Caco-2 (cell line): ENCODE results near the gene NRXN3. TPM values are rescaled to one million over a fixed set of nuclear protein-coding genes. Genes with fewer than 3 reads are reported as not detected.

Source experiments
- BruUV-seq: library from RNA; stranded (reverse); fragments of 400-500 nt; replicated peaks from 2 replicates; lab custom pipeline; 2021; lab: Mats Ljungman, UMichigan
- CTCF ChIA-PET: fragments of 300-600 bp; sonication (Branson Sonifier 250); formaldehyde crosslinking; loops from one replicate; lab custom pipeline; 2022; ENCODE audit warnings: antibody characterized with exemption; lab: Charles Lee
- POLR2A ChIA-PET: fragments of 300-600 bp; sonication (Branson Sonifier 250); formaldehyde crosslinking; loops from one replicate; lab custom pipeline; 2022; ENCODE audit warnings: antibody characterized with exemption; lab: Charles Lee
- DNase-seq, 2 experiments: peaks; one replicate each; pipeline versions ENCODE4 v3.0.0 to v3.0.0-alpha.2; 2020 to 2022
- H3K27me3 ChIP-seq: replicated peaks from 2 replicates; pipeline ENCODE4 v1.6.0; 2011; ENCODE audit warnings: low read length; ENCODE audit not compliant: control insufficient read depth, insufficient read depth
- H3K36me3 ChIP-seq: 2 replicates; pipeline ENCODE4 v1.5.1; 2011; ENCODE audit warnings: low read length; ENCODE audit not compliant: control insufficient read depth, insufficient read depth
- H3K4me1 ChIP-seq: fragments of 250-450 bp; sonication (Bioruptor Pico); 2 replicates; pipeline ENCODE4 v1.5.1; 2020; ENCODE audit warnings: mild to moderate bottlenecking
- H3K4me3 ChIP-seq: 2 replicates; pipeline ENCODE4 v1.5.1; 2011; ENCODE audit warnings: low read depth, mild to moderate bottlenecking, control low read depth, low read length
- H3K9me3 ChIP-seq: fragments of 250-450 bp; sonication (Bioruptor Pico); 2 replicates; pipeline ENCODE4 v1.5.1; 2020; ENCODE audit warnings: mild to moderate bottlenecking, moderate library complexity
- H3K27ac Mint-ChIP-seq: one replicate; pipeline ENCODE4 v1.8.0; 2022; ENCODE audit warnings: mixed read lengths; ENCODE audit not compliant: unreplicated experiment
- H3K27me3 Mint-ChIP-seq: one replicate; pipeline ENCODE4 v1.8.0; 2022; ENCODE audit warnings: mixed read lengths; ENCODE audit not compliant: insufficient read depth, unreplicated experiment
- H3K36me3 Mint-ChIP-seq: one replicate; pipeline ENCODE4 v1.8.0; 2022; ENCODE audit warnings: mild to moderate bottlenecking, mixed read lengths; ENCODE audit not compliant: insufficient read depth, unreplicated experiment
- H3K4me1 Mint-ChIP-seq: one replicate; pipeline ENCODE4 v1.8.0; 2022; ENCODE audit warnings: low read depth, mixed read lengths; ENCODE audit not compliant: unreplicated experiment
- H3K4me3 Mint-ChIP-seq: one replicate; pipeline ENCODE4 v1.8.0; 2022; ENCODE audit warnings: mild to moderate bottlenecking, moderate library complexity, mixed read lengths; ENCODE audit not compliant: unreplicated experiment
- H3K9me3 Mint-ChIP-seq: one replicate; pipeline ENCODE4 v1.8.0; 2022; ENCODE audit warnings: mixed read lengths; ENCODE audit not compliant: unreplicated experiment
- intact Hi-C: fragments of 100-400 bp; cut with micrococcal nuclease; formaldehyde crosslinking; loops from one replicate; pipeline ENCODE4 v1.10.0; 2022; ENCODE audit not compliant: unreplicated experiment
- total RNA-seq: library from RNA; stranded (reverse); gene quantifications from 2 replicates; pipeline ENCODE4 v1.2.3, GENCODE V29; 2022
- TF ChIP-seq, protein P1 (sequence below), 2 experiments: fragments of 200-600 bp in 1 of 2; IDR thresholded peaks; 1 replicate in 1 of 2; 2 replicates in 1 of 2; pipeline versions ENCODE4 v1.5.1 to v1.8.0; 2011 to 2022; ENCODE audit warnings: antibody characterized with exemption in 1 of 2, control low read depth in 1 of 2, inconsistent platforms in 1 of 2, low read depth in 1 of 2, low read length in 1 of 2, mild to moderate bottlenecking in 1 of 2, moderate library complexity in 1 of 2; ENCODE audit not compliant: insufficient read depth in 1 of 2, severe bottlenecking in 1 of 2, unreplicated experiment in 1 of 2

Gene NRXN3
- total RNA-seq, 1 experiment from 2014 or later = 12.4 TPM

DNA sequence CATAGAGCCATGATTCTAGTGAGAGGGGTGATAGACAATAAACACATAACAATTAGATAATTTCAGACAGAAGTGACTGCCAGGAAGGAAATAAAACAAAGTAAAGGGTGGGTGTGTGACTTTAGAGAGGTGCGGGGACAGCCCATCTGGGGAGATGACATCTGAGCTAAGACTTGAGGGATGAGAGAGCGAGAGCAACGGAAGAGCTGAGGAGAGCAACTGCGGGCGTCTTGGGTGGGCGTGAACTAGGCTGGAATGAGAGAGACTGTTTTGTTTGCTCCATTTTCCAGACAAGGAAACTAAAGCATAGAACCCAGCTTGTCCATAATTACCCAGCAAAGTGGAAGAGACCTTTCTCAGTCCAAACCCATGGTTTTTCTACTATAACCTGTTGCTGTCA, 25.3 kb downstream of the NRXN3 start:
- POLR2A ChIA-PET = no interaction called here
- no peaks in the 10 kb centered on the region for H3K36me3 Mint-ChIP-seq
- TF ChIP-seq, protein P1, sequence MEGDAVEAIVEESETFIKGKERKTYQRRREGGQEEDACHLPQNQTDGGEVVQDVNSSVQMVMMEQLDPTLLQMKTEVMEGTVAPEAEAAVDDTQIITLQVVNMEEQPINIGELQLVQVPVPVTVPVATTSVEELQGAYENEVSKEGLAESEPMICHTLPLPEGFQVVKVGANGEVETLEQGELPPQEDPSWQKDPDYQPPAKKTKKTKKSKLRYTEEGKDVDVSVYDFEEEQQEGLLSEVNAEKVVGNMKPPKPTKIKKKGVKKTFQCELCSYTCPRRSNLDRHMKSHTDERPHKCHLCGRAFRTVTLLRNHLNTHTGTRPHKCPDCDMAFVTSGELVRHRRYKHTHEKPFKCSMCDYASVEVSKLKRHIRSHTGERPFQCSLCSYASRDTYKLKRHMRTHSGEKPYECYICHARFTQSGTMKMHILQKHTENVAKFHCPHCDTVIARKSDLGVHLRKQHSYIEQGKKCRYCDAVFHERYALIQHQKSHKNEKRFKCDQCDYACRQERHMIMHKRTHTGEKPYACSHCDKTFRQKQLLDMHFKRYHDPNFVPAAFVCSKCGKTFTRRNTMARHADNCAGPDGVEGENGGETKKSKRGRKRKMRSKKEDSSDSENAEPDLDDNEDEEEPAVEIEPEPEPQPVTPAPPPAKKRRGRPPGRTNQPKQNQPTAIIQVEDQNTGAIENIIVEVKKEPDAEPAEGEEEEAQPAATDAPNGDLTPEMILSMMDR (IDR thresholded peaks at IDR 0.05; ENCODE audit: insufficient read depth in 1 of 2, low read depth in 1 of 2, low read length in 1 of 2, severe bottlenecking in 1 of 2, unreplicated experiment in 1 of 2) = no peak

DNA sequence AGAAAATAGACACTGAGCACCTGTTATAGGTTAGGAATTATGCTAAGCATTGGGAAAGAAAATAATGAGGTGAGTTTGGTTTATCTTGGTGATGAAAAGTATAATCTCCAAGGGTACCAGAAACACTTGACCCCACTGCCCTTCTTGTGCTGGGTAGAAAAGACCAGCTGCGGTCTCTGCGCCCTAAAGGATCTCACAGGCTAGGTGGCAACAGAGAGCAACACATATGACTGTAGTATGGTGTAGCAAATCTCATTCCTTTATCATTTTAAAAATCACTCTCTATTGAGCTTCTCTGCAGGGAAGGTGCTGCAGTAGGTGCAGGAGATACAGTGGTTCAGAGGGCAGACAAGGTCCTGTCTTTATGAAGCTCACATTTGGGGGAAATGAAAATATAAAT, 26.1 kb downstream of the NRXN3 start:
- no peaks in the 10 kb centered on the region for H3K36me3 ChIP-seq

More for the DNA sequence above, 25.3 kb downstream of the NRXN3 start:
- Mint-ChIP-seq H3K9me3 (no peaks in the 10 kb centered on the region), H3K27ac (no peak overlapping the region), H3K4me3 (no peak overlapping the region), H3K27me3 (peaks cover 14% of the 10 kb centered on the region), H3K4me1 (no peaks in the 10 kb centered on the region)
- no peaks in the 10 kb centered on the region for H3K9me3 ChIP-seq
- no peak for DNase-seq
- no peaks in the 10 kb centered on the region for H3K27me3 ChIP-seq
- H3K36me3 ChIP-seq = no peaks in the 10 kb centered on the region
- CTCF ChIA-PET = interaction anchor here (0.6 kb wide), 1 partner anchor 61 kb away, joined by 4 read pairs; no protein-coding TSS in a partner anchor
- no peaks in the 10 kb centered on the region for H3K4me1 ChIP-seq
- BruUV-seq = no TSS peak
- H3K4me3 ChIP-seq = no peak overlapping the region
- intact Hi-C loops = no loop called here

DNA sequence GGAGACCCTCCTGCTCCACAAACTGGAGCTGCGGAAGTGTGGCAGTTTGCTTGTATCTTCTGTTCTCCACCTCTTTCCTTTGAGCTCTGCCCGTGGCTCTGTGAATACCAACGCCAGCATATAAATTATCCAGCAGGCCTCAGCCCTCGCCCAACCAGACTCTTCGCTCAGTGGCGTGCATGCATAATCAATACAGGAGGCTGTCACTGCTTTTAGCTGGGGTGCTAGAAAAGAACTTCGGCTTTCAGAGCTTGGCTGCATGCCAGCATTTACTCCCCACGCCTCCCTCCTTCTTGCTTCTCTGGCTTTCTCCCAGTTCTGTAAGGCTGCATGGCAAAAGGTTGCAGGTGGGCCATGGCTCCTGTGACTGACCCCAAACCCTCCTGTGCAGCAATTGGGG, 26.9 kb downstream of the NRXN3 start:
- no peaks in the 10 kb centered on the region for H3K9me3 Mint-ChIP-seq
- CTCF ChIA-PET = no interaction called here
- TF ChIP-seq, protein P1 (IDR thresholded peaks at IDR 0.05; ENCODE audit: insufficient read depth in 1 of 2, low read depth in 1 of 2, low read length in 1 of 2, severe bottlenecking in 1 of 2, unreplicated experiment in 1 of 2) = no peak

More for the DNA sequence above, 26.1 kb downstream of the NRXN3 start:
- Mint-ChIP-seq H3K27me3 (peaks cover 14% of the 10 kb centered on the region), H3K27ac (no peak overlapping the region), H3K9me3 (no peaks in the 10 kb centered on the region), H3K4me1 (no peaks in the 10 kb centered on the region), H3K36me3 (no peaks in the 10 kb centered on the region), H3K4me3 (no peak overlapping the region)
- ChIA-PET CTCF (no interaction called here), POLR2A (no interaction called here)
- Histone ChIP-seq H3K9me3 (no peaks in the 10 kb centered on the region), H3K27me3 (no peaks in the 10 kb centered on the region), H3K4me1 (no peaks in the 10 kb centered on the region), H3K4me3 (no peak overlapping the region)
- intact Hi-C loops = no loop called here
- BruUV-seq = no TSS peak
- no peak for DNase-seq
- TF ChIP-seq, protein P1 (IDR thresholded peaks at IDR 0.05; ENCODE audit: insufficient read depth in 1 of 2, low read depth in 1 of 2, low read length in 1 of 2, severe bottlenecking in 1 of 2, unreplicated experiment in 1 of 2) = no peak

More for the DNA sequence above, 26.9 kb downstream of the NRXN3 start:
- intact Hi-C loops = no loop called here
- BruUV-seq = no TSS peak
- H3K4me1 Mint-ChIP-seq = no peaks in the 10 kb centered on the region
- Histone ChIP-seq H3K4me1 (no peaks in the 10 kb centered on the region), H3K36me3 (no peaks in the 10 kb centered on the region), H3K9me3 (no peaks in the 10 kb centered on the region), H3K4me3 (no peak overlapping the region), H3K27me3 (no peaks in the 10 kb centered on the region; the same call in 1 of the 2 replicates)
- H3K27me3 Mint-ChIP-seq = peaks cover 15% of the 10 kb centered on the region
- DNase-seq = no peak
- POLR2A ChIA-PET = no interaction called here
- no peaks in the 10 kb centered on the region for H3K36me3 Mint-ChIP-seq
- H3K27ac Mint-ChIP-seq = no peak overlapping the region
- H3K4me3 Mint-ChIP-seq = no peak overlapping the region
